ENCODE data around the gene NCAPG.

The NCAPG gene, protein sequence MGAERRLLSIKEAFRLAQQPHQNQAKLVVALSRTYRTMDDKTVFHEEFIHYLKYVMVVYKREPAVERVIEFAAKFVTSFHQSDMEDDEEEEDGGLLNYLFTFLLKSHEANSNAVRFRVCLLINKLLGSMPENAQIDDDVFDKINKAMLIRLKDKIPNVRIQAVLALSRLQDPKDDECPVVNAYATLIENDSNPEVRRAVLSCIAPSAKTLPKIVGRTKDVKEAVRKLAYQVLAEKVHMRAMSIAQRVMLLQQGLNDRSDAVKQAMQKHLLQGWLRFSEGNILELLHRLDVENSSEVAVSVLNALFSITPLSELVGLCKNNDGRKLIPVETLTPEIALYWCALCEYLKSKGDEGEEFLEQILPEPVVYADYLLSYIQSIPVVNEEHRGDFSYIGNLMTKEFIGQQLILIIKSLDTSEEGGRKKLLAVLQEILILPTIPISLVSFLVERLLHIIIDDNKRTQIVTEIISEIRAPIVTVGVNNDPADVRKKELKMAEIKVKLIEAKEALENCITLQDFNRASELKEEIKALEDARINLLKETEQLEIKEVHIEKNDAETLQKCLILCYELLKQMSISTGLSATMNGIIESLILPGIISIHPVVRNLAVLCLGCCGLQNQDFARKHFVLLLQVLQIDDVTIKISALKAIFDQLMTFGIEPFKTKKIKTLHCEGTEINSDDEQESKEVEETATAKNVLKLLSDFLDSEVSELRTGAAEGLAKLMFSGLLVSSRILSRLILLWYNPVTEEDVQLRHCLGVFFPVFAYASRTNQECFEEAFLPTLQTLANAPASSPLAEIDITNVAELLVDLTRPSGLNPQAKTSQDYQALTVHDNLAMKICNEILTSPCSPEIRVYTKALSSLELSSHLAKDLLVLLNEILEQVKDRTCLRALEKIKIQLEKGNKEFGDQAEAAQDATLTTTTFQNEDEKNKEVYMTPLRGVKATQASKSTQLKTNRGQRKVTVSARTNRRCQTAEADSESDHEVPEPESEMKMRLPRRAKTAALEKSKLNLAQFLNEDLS
- 3.7 to 12.6 reads per million in 2 donors for total RNA-seq

DNA sequence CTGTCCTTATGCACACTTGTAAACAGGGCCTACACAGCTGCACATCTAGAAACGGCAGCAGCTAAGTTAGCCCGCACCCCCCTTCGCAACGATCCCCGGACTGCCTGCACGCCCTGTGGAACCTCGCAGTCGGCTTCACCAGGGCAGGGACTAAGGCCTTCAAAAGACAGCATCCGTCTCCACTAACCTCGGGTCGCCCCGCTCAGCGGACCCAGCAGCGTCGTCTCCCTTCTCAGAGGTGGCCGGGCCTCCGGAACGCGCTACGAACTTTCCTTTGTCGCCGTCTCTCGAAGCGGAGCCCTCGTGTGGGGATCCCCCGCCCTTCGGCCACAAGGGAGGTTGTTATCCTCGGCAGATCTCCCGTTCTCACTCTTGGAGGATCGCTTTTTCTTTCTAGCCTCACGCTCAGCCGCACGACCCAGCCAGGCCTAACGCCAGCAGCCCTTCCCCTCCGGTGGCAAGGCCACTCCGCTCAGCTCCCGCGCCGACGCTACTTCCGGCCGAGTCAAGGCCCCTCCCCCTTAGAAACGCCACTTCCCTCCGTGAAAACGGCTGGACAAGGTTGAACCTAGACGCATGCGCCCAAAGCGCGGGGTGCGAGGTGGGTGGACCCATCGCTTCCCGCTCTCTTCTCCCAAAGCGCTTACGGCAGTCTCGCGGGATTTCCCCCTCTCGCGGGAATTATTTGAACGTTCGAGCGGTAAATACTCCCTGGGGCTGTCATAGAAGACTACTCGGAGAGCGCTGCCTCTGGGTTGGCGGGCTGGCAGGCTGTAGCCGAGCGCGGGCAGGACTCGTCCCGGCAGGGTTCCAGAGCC lies at the start of gene NCAPG, which contains the start of gene DCAF16:
TSS of gene NCAPG (plus strand) at position 720 of the 818 bp plus-strand sequence. CDS start 99 bp downstream, outside the sequence.
TSS of gene DCAF16 (minus strand) at position 498 of the 818 bp plus-strand sequence. CDS start 6,616 bp downstream, outside the sequence.
- DNase-seq, result peak; percentile 95 to 99 (median 99)

DNA sequence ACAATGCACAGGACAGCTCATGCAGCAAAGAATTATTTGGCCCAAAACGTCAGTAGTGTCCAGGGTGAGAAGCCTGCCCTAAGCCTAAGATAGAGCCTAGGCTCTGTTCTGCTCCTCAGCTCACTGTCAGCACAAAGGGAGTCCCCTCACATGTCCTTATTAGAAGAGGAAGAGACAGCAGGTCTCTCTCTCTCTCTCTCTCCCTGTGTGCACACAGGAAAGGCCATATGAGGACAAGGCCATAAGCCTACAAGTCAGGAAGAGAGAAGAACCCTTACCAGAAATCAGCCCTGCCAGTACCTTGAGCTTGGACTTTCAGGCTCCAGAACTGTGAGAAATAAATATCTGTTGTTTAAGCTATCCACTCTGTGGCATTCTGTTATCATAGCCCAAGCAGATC lies 49.7 kb upstream of the NCAPG start:
- no peak for DNase-seq

DNA sequence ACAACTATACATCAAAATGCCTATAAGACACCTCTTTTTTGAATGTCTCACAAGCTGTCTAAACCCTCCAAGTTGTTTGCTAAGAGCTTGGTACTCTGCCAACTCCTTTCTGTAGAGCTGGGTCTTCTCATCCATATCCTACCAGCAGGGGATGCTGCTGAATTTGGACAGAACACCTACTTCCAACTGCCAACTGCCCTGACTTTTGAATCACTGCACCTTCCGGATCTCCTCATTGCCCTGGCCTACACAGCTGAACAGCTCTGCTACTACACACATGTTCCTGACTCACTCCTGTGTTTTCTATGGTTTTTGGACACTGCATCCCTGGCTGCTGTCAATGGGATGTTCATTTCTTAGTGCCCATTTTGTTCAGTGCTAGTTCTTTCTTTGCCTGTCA lies 48.1 kb upstream of the NCAPG start:
- DNase-seq, result peak in 1 of 5 experiments; percentile 31

DNA sequence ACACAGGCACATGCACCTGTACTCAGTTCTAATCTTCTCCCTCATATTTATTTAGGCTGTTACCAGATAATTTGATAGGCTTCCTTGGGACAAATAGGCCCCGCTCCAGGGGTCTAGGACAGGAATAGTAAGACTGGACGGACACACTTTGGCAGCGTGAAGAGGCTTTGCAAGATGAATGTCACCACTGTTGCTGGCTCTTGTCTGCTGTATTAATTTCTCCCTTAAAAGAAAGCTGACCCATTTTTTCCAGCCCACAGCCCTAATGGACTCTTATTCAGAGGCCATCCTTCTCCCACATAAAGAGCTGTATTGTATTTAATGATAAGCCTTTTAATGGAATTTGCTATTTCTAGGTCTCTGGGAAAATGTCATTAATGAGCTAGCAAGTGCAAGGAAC lies 47.4 kb upstream of the NCAPG start:
- DNase-seq, result no peak

DNA sequence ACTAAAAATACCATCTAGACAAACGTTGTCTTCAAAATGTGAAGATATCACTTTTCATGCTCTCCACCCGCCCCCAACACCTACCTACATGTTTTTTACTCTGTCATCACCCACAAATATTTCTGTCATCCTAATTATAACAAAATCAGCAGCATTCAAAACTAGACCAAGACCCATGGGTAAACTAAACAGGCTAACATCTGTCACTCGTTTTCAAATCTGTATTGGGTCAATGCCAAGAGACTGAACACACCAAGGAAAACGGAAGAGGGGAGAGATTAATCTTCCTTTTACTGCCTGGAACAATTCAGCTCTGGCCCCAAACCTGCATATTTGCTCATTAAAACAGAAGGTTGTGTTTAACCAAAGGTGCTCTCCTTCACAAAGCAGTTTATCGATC lies 46.8 kb upstream of the NCAPG start:
- DNase-seq, result no peak

DNA sequence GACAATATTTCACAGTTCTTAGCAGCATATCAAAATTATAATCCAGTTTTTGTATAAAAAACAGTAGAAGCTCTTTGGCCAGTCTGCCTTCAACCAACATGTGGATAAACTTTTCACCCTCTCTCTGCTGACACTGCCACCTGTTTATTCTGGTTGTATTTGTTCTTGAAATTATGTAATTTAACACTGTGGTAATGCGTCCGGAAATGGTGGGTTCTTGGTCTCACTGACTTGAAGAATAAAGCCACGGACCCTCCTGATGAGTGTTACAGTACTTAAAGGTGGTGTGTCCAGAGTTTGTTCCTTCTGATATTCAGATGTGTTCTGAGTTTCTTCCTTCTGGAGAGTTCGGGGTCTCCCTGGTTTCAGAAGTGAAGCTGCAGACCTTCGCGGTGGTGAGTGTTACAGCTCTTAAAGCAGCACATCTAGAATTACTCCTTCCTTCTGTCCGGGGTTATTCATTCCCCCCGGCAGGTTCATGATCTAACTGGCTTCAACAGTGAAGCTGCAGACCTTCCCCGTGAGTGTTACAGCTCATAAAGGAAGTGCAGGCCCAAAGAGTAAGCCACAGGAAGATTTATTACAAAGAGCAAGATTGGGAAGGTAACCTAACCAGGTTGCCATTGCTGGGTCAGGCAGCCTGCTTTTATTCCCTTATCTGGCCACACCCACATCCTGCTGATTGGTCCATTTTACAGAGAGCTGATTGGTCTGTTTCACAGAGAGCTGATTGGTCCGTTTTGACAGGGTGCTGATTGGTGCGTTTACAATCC lies 45.1 kb upstream of the NCAPG start:
- DNase-seq, result peak in 1 of 5 experiments; percentile 3

DNA sequence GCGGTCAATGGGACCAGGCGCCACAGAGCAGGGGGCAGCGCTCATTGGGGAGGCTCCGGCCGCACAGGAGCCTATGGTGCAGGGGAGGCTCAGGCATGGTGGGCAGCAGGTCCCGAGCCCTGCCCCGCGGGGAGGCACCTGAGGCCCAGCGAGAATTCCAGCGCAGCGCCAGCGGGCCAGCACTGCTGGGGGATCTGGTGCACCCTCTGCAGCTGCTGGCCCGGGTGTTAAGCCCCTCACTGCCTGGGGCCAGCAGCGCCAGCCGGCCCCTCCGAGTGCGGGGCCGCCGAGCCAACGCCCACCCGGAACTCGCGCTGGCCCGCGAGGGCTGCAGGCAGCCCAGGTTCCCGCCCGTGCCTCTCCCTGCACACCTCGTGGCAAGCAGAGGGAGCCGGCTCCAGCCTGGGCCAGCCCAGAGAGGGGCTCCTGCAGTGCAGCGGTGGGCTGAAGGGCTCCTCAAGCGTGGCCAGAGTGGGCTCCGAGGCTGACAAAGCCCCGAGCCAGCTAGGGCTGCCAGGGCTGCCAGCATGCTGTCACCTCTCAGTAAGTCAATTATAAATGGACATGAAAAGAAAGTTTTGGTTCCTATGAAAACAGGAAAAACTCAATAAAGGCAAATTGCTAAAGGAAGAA lies 43.8 kb upstream of the NCAPG start:
- no peak for DNase-seq

DNA sequence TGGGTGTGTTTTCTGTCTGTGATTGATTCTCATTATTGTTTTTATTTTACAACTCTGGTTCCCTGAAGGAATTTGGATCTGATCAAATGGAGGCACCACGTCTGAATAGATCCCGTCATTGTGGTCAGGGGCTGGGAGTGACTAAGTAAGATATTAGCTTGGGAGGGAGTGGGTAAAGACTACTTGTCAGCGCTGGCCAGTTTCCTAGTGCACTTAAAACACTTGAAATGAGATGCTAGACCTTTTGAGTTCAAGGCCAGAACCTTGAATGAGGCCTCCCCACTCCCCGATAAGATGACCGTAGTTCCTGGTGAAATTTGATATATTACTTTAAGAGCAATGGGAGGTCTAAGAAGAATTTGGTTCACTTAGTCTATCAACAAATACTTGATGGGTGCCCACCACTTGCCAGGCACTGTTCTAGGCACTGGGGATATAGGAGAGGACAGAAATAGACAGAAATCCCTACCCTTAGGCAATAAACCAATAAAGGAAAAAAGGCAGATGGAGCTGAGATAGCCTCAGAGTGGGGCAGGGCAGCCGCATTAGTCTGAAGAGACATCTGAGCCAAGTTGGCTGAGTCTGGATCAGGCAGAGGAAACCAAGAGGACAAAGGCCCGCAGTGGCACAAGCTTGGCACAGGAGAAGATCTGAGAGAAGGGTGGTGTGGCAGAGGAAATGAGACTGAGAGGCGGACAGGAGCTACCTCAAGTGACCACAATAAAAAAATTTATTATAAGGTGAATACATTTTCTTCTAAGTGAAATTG lies 41.2 kb upstream of the NCAPG start:
- no peak for DNase-seq

DNA sequence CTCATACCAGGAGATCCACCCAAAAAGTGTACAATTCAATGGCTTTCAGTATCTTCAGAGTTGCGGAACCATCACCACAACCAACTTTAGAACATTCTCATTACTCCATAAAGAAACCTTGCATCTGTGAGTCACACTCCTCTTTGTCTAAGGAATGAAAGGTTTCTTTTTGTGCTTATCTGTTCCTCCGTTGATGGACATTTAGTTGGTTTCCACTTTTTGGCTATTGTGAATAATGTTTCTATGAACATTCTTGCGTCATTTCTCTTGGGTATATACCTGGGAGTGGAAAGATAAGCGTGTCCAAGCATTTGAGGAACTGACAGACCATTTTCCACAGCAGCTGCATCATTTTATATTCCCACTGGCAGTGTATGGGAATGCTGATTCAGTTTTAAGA lies 39.9 kb upstream of the NCAPG start:
- DNase-seq, result no peak

DNA sequence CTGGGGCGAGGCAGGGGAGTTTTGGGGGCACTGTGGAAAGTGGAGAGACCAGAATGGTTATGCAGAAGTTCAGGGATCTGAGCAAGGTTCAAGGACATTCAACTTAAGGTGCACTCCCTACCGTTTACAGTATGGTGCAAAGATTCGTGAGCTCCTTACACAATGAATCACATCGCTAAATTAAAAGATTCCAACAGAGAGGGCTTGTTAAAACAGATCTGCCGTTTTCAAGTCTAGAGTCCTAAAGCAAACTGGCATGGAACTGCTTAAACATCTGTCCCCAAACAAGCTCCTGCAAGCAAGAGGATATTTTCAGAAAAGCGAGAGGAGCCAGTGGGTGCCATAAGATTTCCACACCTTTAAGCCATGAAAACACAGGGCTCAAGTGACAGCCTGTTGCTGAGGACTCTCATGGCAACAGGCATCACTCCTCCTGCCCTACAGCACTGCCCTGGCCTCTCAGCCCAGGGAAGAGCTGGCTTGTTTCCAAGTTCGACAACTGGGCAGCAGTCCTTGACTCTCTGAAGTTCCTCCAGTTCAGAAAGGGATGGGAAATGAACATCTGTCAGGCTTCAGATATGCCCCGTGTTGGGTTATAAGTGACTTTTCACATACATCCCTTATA lies 39.4 kb upstream of the NCAPG start:
- no peak for DNase-seq

DNA sequence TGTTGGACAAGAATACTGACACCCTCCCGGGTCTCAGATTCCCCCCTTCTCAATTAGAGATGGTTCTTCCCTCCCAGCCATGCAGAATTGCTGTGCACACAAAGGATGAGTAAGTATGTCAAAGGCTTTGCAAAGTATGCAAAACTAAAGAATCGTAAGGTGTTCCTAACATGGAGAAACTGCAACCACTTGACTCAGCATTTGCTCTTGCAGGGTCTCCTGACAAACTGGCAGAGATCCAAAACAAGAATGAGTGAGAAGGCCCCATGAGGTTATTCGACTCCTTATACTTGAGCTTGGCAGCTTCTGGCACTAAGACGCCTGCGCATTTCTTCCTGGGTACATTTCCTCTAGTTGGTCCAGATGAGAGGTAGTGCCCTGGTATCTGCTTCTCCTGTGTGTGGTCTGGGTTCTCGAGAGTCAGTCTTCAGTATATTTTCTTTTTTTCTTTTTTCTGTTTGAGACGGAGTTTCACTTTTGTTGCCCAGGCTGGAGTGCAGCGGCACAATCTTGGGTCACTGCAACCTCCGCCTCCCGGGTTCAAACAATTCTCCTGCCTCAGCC lies 37.6 kb upstream of the NCAPG start:
- no peak for DNase-seq

DNA sequence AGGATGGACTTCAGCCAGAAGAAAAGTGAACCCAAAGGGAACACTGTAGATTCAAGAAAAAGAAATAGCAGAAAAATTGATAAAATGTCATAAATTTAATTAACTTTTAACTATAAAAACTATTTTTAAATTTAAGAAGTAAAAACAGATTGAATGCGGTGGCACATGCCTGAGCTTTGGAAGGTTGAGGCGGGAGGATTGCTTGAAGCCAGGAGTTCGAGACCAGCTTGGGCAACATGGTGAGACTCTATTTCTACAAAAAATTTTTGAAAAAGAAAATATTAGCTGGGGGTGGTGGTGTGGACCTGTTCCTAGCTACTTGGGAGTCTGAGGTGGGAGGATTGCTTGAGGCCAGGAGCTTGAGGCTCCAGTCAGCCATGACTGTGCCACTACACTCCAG lies 32.3 kb upstream of the NCAPG start:
- no peak for DNase-seq

DNA sequence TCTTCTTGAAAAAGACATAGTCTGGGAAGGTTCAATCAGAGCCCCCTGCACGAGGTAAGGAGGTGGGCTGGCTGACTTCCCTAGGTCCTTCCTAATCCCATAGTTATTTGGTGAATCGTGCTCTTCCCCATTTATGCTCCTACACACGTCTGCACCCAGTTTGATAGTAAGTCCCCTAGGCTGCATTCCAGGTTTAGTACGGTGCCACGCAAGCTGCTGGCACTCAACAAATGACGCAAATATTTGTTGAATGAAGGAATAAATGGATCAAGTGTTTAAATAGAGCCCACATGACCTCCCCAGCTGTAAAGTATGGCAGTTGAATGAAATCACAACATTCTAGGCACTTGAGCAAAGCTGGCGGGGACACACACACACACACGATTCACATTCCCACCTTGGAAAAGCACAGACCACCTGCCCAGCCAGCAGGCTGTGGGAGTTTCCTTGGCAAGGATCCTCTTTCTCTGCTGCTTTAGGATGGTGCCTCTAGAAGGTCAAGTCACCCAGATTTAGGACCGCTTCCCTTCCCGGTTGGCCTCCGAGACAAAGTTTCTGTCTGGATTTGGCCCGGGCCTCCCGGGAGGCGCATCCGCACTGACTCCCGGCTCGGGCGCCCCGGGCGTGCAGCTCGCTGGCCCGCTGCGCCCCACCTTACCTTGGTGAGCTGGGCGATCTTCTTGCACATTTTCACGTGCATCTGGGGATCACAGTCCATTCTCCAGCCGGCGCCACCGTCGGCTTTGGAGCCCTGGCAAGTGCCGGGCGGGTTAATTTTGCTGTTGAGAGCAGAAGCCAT lies 30.1 kb upstream of the NCAPG start:
- DNase-seq, result no peak

DNA sequence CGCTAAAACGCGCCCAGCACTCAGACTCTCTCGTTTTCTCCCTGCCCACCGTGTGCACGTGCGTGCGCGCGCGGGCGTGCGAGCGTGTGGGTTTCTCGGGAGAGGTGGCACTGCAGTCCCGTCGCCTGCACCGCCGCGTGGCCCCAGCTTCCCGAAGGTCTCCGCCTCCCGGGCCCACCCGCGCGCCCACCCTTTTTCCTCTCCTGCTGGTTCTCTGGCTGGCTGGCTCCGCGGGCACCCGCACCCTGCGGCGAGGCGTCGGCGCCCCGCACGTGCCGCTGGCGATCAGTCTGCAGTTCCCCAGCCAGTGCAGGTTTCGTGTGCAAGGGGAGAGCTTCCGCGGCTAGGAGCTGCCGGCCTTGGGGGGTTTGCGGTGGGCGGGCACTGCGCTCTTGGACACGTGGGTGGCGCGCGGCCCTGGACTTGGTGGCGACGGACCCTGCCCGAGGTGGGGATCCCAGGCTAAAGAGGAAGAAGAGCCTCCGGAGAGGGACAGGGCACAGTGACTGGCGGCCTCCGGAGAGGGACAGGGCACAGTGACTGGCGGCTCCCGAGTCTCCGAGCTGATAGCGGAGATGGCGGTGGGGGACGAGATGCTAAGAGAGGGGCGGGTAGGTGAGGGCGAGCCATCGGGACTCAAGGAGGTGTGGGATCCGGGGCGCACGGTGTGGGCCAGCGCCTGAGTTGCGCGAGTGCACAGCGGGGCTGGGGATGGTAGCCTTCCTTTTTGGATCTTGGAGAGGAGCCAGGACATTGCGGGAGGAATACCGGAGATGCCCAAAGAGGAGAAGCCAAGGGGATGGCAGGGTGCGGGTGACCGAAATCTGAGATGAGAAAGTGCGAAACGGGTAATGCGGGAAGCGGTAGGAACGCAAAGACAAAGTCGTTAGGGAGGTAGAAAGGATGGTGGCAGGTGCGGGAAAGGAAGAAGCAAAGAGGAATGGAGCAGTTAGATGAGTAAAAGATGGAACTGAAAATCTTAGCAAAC lies 29.2 kb upstream of the NCAPG start, which contains the start of gene FAM184B:
TSS of gene FAM184B (minus strand) at position 322 of the 988 bp plus-strand sequence. CDS start 322 bp downstream, outside the sequence.
- peak in 1 of 5 experiments; percentile 18 for DNase-seq

DNA sequence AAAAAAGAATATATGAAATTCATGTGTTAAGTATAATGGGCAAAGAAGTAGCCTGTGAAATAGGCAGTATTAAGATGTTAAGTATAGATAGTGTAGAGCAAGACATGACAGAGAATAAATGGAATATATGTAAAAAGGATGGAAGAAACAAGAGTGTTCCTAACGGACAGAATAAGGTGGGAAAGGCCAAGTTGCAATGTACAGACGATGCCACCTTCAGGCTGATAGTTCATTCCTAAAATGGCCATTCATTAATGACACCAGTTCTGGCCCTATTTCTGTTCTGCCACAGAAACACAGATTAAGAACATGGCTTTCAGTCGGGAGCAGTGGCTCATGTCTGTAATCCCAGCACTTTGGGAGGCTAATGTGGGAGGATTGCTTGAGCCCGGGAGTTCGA lies 24.9 kb upstream of the NCAPG start:
- no peak for DNase-seq

DNA sequence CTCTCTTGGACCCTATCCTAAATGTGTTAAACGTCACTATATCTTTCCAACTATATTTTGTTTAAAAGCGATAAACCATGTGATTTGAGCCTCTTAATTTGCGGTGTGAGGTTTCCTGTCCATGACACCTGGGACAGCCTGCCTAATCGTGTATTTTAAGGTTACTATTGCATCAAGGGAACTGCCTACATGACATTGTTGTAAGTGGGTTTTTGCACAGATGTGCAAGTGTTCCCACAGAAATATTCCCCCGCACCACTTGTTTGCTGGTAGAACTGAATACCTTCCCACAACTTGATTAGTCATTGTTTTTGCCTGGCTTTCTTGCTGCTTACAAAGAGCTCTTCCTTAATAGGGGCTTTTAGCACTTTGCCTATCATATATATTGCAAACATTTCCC lies 24.2 kb upstream of the NCAPG start:
- DNase-seq, result no peak

DNA sequence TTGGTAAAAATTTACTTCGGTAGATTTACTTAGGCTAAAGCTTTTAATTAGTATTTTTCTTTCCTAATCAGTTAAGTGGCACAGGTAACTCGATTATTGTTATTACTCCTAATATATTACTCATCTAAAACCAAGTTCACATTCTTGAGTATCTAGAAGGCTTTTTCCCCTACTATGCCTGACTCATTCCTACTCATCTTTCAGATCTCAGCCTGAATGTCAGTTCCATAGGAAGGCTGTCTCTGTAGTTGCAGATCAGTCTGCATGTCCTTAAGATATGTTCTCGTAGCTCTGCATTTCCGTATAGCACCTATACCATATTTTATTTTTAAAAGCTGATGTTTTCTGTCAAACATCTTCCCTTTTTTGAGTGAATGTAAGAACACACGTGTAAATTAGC lies 23.5 kb upstream of the NCAPG start:
- no peak for DNase-seq

Measured in T-helper 2 cell (primary cell).